Neuronal stem cell (in vitro differentiated cells): ENCODE results near the gene CREM.

Experiments used
- DNase-seq: peaks from one replicate; pipeline ENCODE4 v3.0.0-alpha.2; 2013; ENCODE audit warnings: low spot score
- H2AFZ ChIP-seq: one replicate; pipeline ENCODE4 v1.6.1; 2013; ENCODE audit warnings: mild to moderate bottlenecking, low read length, inconsistent platforms
- H2AK5ac ChIP-seq: 2 replicates; pipeline ENCODE4 v1.6.1; 2013; ENCODE audit warnings: low read depth, mild to moderate bottlenecking, inconsistent platforms, low read length, moderate library complexity, mixed read lengths
- H2BK120ac ChIP-seq: 2 replicates; pipeline ENCODE4 v1.6.1; 2013; ENCODE audit warnings: low read depth, mild to moderate bottlenecking, inconsistent platforms, low read length, moderate library complexity, mixed read lengths
- H2BK12ac ChIP-seq: one replicate; pipeline ENCODE4 v1.6.1; 2013; ENCODE audit warnings: low read length, inconsistent platforms
- H2BK15ac ChIP-seq: 2 replicates; pipeline ENCODE4 v1.6.1; 2013; ENCODE audit warnings: mild to moderate bottlenecking, low read length, inconsistent platforms, mixed read lengths
- H2BK5ac ChIP-seq: one replicate; pipeline ENCODE4 v1.6.1; 2013; ENCODE audit warnings: inconsistent platforms, mild to moderate bottlenecking, low read length, moderate library complexity
- H3K14ac ChIP-seq: one replicate; pipeline ENCODE4 v1.6.1; 2013; ENCODE audit warnings: low read length, inconsistent platforms
- H3K18ac ChIP-seq: 2 replicates; pipeline ENCODE4 v1.6.1; 2013; ENCODE audit warnings: low read length, inconsistent platforms
- H3K23ac ChIP-seq: 2 replicates; pipeline ENCODE4 v1.6.1; 2013; ENCODE audit warnings: low read depth, mild to moderate bottlenecking, mixed read lengths, low read length, inconsistent platforms; ENCODE audit not compliant: poor library complexity
- H3K27ac ChIP-seq: replicated peaks from 3 replicates; pipeline ENCODE4 v1.5.1; 2013; ENCODE audit warnings: low read length, inconsistent platforms
- H3K27me3 ChIP-seq, 3 experiments: 2 replicates each; pipeline ENCODE4 v1.6.1; 2013; ENCODE audit warnings: low read length in 3 of 3, mild to moderate bottlenecking in 2 of 3, inconsistent platforms in 1 of 3, low read depth in 1 of 3, mixed read lengths in 1 of 3, moderate library complexity in 1 of 3; ENCODE audit not compliant: control insufficient read depth in 3 of 3, insufficient read depth in 3 of 3
- H3K36me3 ChIP-seq, 2 donors: replicated peaks in 1 of 2; 2 replicates each; pipeline ENCODE4 v1.6.1; 2013; ENCODE audit warnings: low read length in 2 of 2; ENCODE audit not compliant: control insufficient read depth in 2 of 2, insufficient read depth in 2 of 2
- H3K4ac ChIP-seq: 2 replicates; pipeline ENCODE4 v1.6.1; 2013; ENCODE audit warnings: inconsistent platforms, mild to moderate bottlenecking, low read length, moderate library complexity
- H3K4me1 ChIP-seq, 2 donors: 1 replicate in 1 of 2; 2 replicates in 1 of 2; pipeline ENCODE4 v1.6.1; 2013; ENCODE audit warnings: low read length in 2 of 2, low read depth in 1 of 2; ENCODE audit not compliant: control insufficient read depth in 2 of 2, insufficient read depth in 1 of 2
- H3K4me2 ChIP-seq: one replicate; pipeline ENCODE4 v1.6.1; 2013; ENCODE audit warnings: mild to moderate bottlenecking, low read length, inconsistent platforms; ENCODE audit not compliant: insufficient read depth, poor library complexity, severe bottlenecking
- H3K4me3 ChIP-seq, 2 donors: 2 replicates each; pipeline ENCODE4 v1.5.1; 2013; ENCODE audit warnings: low read length in 2 of 2, mild to moderate bottlenecking in 2 of 2, inconsistent platforms in 1 of 2, moderate library complexity in 1 of 2
- H3K79me1 ChIP-seq: one replicate; pipeline ENCODE4 v1.6.1; 2013; ENCODE audit warnings: low read depth, mild to moderate bottlenecking, inconsistent platforms, low read length, moderate library complexity
- H3K9ac ChIP-seq: one replicate; pipeline ENCODE4 v1.6.1; 2013; ENCODE audit warnings: mild to moderate bottlenecking, low read depth, low read length, inconsistent platforms; ENCODE audit not compliant: poor library complexity
- H3K9me3 ChIP-seq, 2 donors: replicated peaks in 1 of 2; 2 replicates each; pipeline versions ENCODE3 to v1.6.1; 2013; ENCODE audit warnings: low read length in 2 of 2, mild to moderate bottlenecking in 2 of 2, inconsistent platforms in 1 of 2, low read depth in 1 of 2, mixed read lengths in 1 of 2, moderate library complexity in 1 of 2; ENCODE audit not compliant: control insufficient read depth in 2 of 2, insufficient read depth in 1 of 2
- H4K8ac ChIP-seq: one replicate; pipeline ENCODE4 v1.6.1; 2013; ENCODE audit warnings: low read depth, mild to moderate bottlenecking, inconsistent platforms, low read length, moderate library complexity
- H4K91ac ChIP-seq: one replicate; pipeline ENCODE4 v1.6.1; 2013; ENCODE audit warnings: low read length, low read depth, mild to moderate bottlenecking, inconsistent platforms; ENCODE audit not compliant: poor library complexity
- WGBS, 2 donors: extraction: QIAGEN DNeasy Blood & Tissue Kit; methylation state at CpG; one replicate each; pipeline ENCODE4 v1.1.7; 2013; ENCODE audit warnings: missing lambda C conversion rate in 2 of 2, mixed read lengths in 1 of 2; ENCODE audit not compliant: insufficient read length in 2 of 2, insufficient replicate concordance in 1 of 2; ENCODE audit errors: extremely low coverage in 2 of 2; 5-methylcytosine and 5-hydroxymethylcytosine counted together

Gene CREM

DNA sequence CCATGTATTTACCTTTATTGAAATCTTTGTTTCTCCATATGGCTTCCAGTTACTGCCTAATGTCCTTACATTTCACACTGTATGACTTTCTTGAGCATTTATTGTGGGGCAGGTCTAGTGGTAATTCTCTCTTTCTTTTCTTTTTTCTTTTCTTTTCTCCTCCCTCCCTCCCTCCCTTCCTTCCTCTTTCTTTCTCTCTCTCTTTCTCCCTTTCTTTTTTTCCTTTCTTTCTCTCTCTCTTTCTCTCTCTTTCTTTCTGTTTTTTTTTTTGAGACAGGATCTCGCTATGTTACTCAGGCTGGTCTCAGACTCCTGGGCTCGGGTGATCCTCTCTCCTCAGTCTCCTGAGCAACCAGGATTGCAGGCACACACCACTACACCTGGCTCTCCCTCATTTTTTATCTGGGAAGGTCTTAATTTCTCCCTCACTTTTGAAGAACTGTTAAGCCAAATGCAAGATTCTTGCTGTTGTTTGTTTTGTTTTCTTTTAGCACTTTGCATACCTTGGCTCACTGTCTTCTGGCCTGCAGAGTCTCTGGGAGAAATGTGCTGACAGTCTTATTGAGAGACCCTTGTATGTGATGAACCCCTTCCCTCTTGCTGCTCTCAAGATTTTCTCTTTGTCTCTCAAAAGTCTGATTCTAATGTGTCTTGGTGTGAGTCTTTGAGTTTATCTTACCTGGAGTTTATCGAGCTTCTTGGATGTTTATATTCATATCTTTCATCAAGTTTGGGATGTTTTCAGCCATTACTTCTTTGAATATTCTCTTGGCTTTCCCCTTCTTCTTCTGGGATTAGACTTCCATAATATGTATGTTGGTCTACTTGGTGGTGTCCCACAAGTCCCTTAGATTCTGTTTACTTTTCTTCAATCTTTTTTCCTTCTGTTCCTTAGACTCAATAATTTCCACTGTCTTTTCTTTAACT, 130.7 kb downstream of the CREM start:
- H2BK120ac ChIP-seq, result no peak overlapping the region
- H2BK12ac ChIP-seq, result no peak overlapping the region
- no peak overlapping the region for H2AK5ac ChIP-seq
- no peak overlapping the region for H3K9ac ChIP-seq
- no peak overlapping the region for H3K4me2 ChIP-seq
- H3K4me3 ChIP-seq, result no peak overlapping the region
- H3K14ac ChIP-seq, result no peak overlapping the region
- DNase-seq, result no peak
- no peak overlapping the region for H4K8ac ChIP-seq
- WGBS, 2 donors, result no CpG with 5 or more reads among the region's 3 CpGs
- no peak overlapping the region for H3K27ac ChIP-seq
- H2BK5ac ChIP-seq, result no peak overlapping the region
- no peaks in the 10 kb centered on the region for H3K4me1 ChIP-seq
- no peaks in the 10 kb centered on the region for H3K36me3 ChIP-seq
- no peak overlapping the region for H2BK15ac ChIP-seq
- no peak overlapping the region for H2AFZ ChIP-seq
- no peak overlapping the region for H3K23ac ChIP-seq
- H3K18ac ChIP-seq, result no peak overlapping the region
- no peaks in the 10 kb centered on the region for H3K27me3 ChIP-seq
- H4K91ac ChIP-seq, result no peak overlapping the region
- no peak overlapping the region for H3K4ac ChIP-seq
- H3K79me1 ChIP-seq, result no peaks in the 10 kb centered on the region
- peaks cover 0 to 7% of the 10 kb centered on the region in 2 donors for H3K9me3 ChIP-seq

DNA sequence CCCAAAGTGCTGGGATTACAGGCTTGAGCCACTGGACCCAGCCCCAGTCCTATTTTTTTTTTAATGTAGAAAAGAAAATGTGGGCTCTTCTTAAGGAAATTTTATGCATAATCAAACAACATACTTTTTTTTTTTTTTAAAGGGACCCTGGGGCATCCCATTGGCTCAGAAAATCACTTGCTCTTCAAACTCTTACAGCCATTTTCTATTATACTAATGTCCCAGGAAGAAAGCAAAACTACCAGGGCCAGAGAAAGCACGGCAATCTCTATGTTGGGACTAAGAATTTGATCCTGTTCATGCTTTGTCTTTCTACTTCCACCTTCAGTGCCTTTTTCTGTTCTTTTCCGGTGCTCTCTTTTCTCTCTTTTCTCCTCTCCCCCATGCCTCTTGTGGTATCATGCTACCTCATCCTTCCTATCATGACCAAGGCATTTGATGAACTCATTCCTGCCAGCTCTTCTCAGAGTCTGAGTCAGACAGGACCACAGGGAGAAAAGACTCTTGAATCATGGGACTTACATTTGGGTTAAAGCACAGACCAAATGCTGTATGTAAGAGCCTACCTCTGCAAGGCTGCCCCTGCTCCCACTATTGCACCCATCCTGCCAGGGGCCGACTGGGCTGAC, 133.2 kb downstream of the CREM start:
- H2AFZ ChIP-seq, result peak overlapping the region; percentile 41
- H2BK12ac ChIP-seq, result no peak overlapping the region
- peaks cover 0 to 7% of the 10 kb centered on the region in 2 donors for H3K9me3 ChIP-seq
- no peaks in the 10 kb centered on the region for H3K4me1 ChIP-seq
- H2BK15ac ChIP-seq, result no peak overlapping the region
- H3K9ac ChIP-seq, result no peak overlapping the region
- H3K4me2 ChIP-seq, result no peak overlapping the region
- no peaks in the 10 kb centered on the region for H3K27me3 ChIP-seq
- H3K14ac ChIP-seq, result no peak overlapping the region
- H3K23ac ChIP-seq, result no peak overlapping the region
- H2AK5ac ChIP-seq, result no peak overlapping the region
- H3K18ac ChIP-seq, result no peak overlapping the region
- no peak overlapping the region for H4K91ac ChIP-seq
- no peak overlapping the region for H3K4ac ChIP-seq
- DNase-seq, result no peak
- no peak overlapping the region for H3K4me3 ChIP-seq
- H4K8ac ChIP-seq, result no peak overlapping the region
- no peaks in the 10 kb centered on the region for H3K36me3 ChIP-seq
- H3K27ac ChIP-seq, result no peak overlapping the region
- WGBS, 2 donors, result no CpG with 5 or more reads among the region's 3 CpGs
- no peaks in the 10 kb centered on the region for H3K79me1 ChIP-seq
- H2BK5ac ChIP-seq, result no peak overlapping the region
- H2BK120ac ChIP-seq, result no peak overlapping the region

DNA sequence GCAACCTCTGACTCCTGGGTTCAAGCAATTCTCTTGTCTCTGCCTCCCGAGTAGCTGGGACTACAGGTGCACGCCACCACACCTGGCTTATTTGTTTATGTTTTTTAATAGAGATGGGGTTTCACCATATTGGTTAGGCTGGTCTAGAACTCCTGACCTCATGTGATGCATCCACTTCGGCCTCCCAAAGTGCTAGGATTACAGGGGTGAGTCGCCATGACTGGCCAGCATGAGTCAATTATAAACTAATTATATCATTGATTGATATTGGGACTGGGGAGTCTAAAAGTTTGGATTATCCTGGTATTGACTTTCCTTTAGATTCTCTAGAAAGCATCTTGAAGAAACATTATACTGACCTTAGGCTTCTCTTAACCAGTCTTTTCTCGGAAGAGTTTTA, 135.8 kb downstream of the CREM start:
- Histone ChIP-seq H3K18ac (no peak overlapping the region), H4K91ac (no peak overlapping the region), H3K79me1 (no peaks in the 10 kb centered on the region), H2BK5ac (no peak overlapping the region), H2AFZ (no peak overlapping the region), H3K4me2 (no peak overlapping the region), H3K36me3 (no peaks in the 10 kb centered on the region), H2BK15ac (no peak overlapping the region), H3K14ac (no peak overlapping the region), H4K8ac (no peak overlapping the region), H3K9me3 (peaks cover 0 to 7% of the 10 kb centered on the region in 2 donors), H3K23ac (no peak overlapping the region), H3K4me1 (peaks cover 0 to 2% of the 10 kb centered on the region in 2 donors), H3K27me3 (peaks cover 0 to 3% (median 0%) of the 10 kb centered on the region in 3 experiments), H3K27ac (no peak overlapping the region), H3K4me3 (no peak overlapping the region), H2BK120ac (no peak overlapping the region), H3K4ac (no peak overlapping the region), H3K9ac (no peak overlapping the region), H2AK5ac (no peak overlapping the region), H2BK12ac (no peak overlapping the region)
- WGBS, 2 donors, result no CpG with 5 or more reads among the region's 5 CpGs
- no peak for DNase-seq
